T-helper 1 cell treated with Interleukin-12 subunit alpha and Interleukin-12 subunit beta and Interleukin-4 antibody, amounts not matched to agents 30 ng/mL and 1 ng/mL, for 36 hours (primary cell): ENCODE results near the gene SOAT2. TPM values are rescaled to one million over a fixed set of nuclear protein-coding genes. Genes with fewer than 3 reads are reported as not detected.

Source experiments
- total RNA-seq: library from RNA; stranded (reverse); gene quantifications from 2 replicates; pipeline ENCODE4 v1.2.3, GENCODE V29; 2022

The SOAT2 gene
- total RNA-seq, 1 donor from 2014 or later: not detected

Other genes starting within 250 kb of the SOAT2 start
- gene KRT8, start 198.4 kb upstream of the SOAT2 start, total RNA-seq: 0.12 TPM in 1 of 2 replicates, not detected in the other
- gene KRT18, start 154.4 kb upstream of the SOAT2 start, total RNA-seq: 0.88 and 1.0 TPM in 2 replicates
- 356 and 374 TPM in 2 replicates for gene EIF4B, start 97.0 kb upstream of the SOAT2 start, total RNA-seq
- gene TNS2, start 53.4 kb upstream of the SOAT2 start, total RNA-seq: 1.7 and 2.5 TPM in 2 replicates
- 33.9 and 35.7 TPM in 2 replicates for gene SPRYD3, start 24.1 kb upstream of the SOAT2 start, total RNA-seq
- not detected in 2 replicates for gene IGFBP6, start 5.8 kb upstream of the SOAT2 start, total RNA-seq
- 44.1 and 51.7 TPM in 2 replicates for gene ZNF740, start 77.2 kb downstream of the SOAT2 start, total RNA-seq
- 30.7 and 43.6 TPM in 2 replicates for gene CSAD, start 77.4 kb downstream of the SOAT2 start, total RNA-seq
- 734 and 751 TPM in 2 replicates for gene ITGB7, start 103.8 kb downstream of the SOAT2 start, total RNA-seq
- gene RARG, start 128.7 kb downstream of the SOAT2 start, total RNA-seq: 56.8 and 62.0 TPM in 2 replicates
- 58.2 and 63.4 TPM in 2 replicates for gene ESPL1, start 164.8 kb downstream of the SOAT2 start, total RNA-seq
- 309 and 313 TPM in 2 replicates for gene PFDN5, start 192.1 kb downstream of the SOAT2 start, total RNA-seq
- 53.2 and 57.0 TPM in 2 replicates for gene MYG1, start 196.2 kb downstream of the SOAT2 start, total RNA-seq
- gene AAAS, start 218.1 kb downstream of the SOAT2 start, total RNA-seq: 64.2 and 66.1 TPM in 2 replicates
- 0.07 TPM in 1 of 2 replicates, not detected in the other for gene SP7, start 232.9 kb downstream of the SOAT2 start, total RNA-seq